ENCODE data around the gene YY1AP1.

DNA sequence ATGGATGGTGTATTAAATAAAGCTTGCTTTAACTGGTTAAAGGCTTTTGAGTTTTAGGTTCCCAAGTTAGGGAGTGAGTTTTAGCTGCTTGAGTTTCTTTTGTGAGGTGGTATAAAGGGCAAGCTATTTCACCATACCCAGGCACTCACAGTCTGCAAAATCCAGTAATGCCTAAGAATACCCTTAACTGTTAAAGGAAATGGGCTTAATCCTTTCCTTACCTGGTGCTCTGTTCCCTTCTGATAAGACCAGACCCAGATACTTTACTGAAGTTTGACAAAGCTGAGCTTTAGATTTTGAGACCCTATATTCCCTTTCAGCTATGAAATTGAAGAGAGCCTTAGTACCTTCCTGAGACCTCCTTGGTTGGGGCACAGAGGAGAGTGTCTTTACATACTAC is 48.2 kb downstream of the YY1AP1 start:
- TF ChIP-seq SMC3 (IDR thresholded peaks at IDR 0.05) (no peak), CBX2 (IDR thresholded peaks at IDR 0.05; ENCODE audit: borderline replicate concordance, low read depth) (no peak), RFX5 (IDR thresholded peaks at IDR 0.05) (no peak), RAD21 (conservative IDR thresholded peaks at IDR 0.05 in 1 of 2, IDR thresholded peaks at IDR 0.05 in 1 of 2) (no peak), POLR2A (IDR thresholded peaks at IDR 0.05; ENCODE audit: low read length) (no peak), BHLHE40 (IDR thresholded peaks at IDR 0.05; ENCODE audit: low read depth, low read length) (no peak), EP300 (IDR thresholded peaks at IDR 0.05) (no peak), MAZ (IDR thresholded peaks at IDR 0.05; ENCODE audit: borderline replicate concordance, low read depth, low read length) (no peak), RNF2 (IDR thresholded peaks at IDR 0.05; ENCODE audit: borderline replicate concordance, low read depth) (no peak)
- TF ChIP-seq, protein P1, sequence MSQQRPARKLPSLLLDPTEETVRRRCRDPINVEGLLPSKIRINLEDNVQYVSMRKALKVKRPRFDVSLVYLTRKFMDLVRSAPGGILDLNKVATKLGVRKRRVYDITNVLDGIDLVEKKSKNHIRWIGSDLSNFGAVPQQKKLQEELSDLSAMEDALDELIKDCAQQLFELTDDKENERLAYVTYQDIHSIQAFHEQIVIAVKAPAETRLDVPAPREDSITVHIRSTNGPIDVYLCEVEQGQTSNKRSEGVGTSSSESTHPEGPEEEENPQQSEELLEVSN (IDR thresholded peaks at IDR 0.05; ENCODE audit: borderline replicate concordance, low read depth) = no peak
- TF ChIP-seq, protein P2, sequence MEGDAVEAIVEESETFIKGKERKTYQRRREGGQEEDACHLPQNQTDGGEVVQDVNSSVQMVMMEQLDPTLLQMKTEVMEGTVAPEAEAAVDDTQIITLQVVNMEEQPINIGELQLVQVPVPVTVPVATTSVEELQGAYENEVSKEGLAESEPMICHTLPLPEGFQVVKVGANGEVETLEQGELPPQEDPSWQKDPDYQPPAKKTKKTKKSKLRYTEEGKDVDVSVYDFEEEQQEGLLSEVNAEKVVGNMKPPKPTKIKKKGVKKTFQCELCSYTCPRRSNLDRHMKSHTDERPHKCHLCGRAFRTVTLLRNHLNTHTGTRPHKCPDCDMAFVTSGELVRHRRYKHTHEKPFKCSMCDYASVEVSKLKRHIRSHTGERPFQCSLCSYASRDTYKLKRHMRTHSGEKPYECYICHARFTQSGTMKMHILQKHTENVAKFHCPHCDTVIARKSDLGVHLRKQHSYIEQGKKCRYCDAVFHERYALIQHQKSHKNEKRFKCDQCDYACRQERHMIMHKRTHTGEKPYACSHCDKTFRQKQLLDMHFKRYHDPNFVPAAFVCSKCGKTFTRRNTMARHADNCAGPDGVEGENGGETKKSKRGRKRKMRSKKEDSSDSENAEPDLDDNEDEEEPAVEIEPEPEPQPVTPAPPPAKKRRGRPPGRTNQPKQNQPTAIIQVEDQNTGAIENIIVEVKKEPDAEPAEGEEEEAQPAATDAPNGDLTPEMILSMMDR (IDR thresholded peaks at IDR 0.05) = no peak
- TF ChIP-seq, protein P3, sequence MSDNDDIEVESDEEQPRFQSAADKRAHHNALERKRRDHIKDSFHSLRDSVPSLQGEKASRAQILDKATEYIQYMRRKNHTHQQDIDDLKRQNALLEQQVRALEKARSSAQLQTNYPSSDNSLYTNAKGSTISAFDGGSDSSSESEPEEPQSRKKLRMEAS (IDR thresholded peaks at IDR 0.05) = no peak

Measured in A549 (cell line).